K562 (cell line): ENCODE data around the gene DAPK3. TPM values are rescaled to one million over a fixed set of nuclear protein-coding genes. Genes with fewer than 3 reads are reported as not detected.

Source experiments
- BHLHE40 ChIP-seq: IDR thresholded peaks from 2 replicates; pipeline ENCODE4 v1.6.1; 2011; ENCODE audit warnings: low read length, improper control_type of control experiment
- ELF4 ChIP-seq: fragments of 450-650 bp; formaldehyde crosslinking; IDR thresholded peaks from 2 replicates; pipeline ENCODE4 v1.4.0; 2022; ENCODE audit warnings: missing genetic modification characterization
- JUND ChIP-seq, 2 experiments: IDR thresholded peaks; 2 replicates in 1 of 2; 3 replicates in 1 of 2; pipeline ENCODE4 v1.6.1; 2011; ENCODE audit warnings: borderline replicate concordance in 2 of 2, low read depth in 2 of 2, low read length in 2 of 2, improper control_type of control experiment in 1 of 2, missing biosample characterization in 1 of 2, missing genetic modification characterization in 1 of 2, missing genetic modification reagents in 1 of 2
- RBFOX2 ChIP-seq: fragments of 200-400 bp; formaldehyde crosslinking; IDR thresholded peaks from 2 replicates; pipeline ENCODE4 v1.6.1; 2017; ENCODE audit warnings: low read depth, mild to moderate bottlenecking, low read length, moderate library complexity
- SAP30 ChIP-seq: fragments of 200-600 bp; sonication (generic); IDR thresholded peaks from 2 replicates; pipeline ENCODE4 v1.6.1; 2012; ENCODE audit warnings: borderline replicate concordance, low read depth, mild to moderate bottlenecking, moderate library complexity, low read length, control low read depth, inconsistent platforms; ENCODE audit not compliant: insufficient read depth, poor library complexity, severe bottlenecking
- SMARCA5 ChIP-seq: fragments of 450-650 bp; IDR thresholded peaks from 2 replicates; pipeline ENCODE4 v1.6.1; 2016
- ZBTB33 ChIP-seq: sonication (generic); formaldehyde crosslinking; IDR thresholded peaks from 2 replicates; pipeline ENCODE4 v1.8.1; 2023; ENCODE audit warnings: mild to moderate bottlenecking, missing genetic modification reagents
- ZNF263 ChIP-seq: sonication (generic); formaldehyde crosslinking; IDR thresholded peaks from 2 replicates; pipeline ENCODE4 v1.8.0; 2022; ENCODE audit warnings: mild to moderate bottlenecking, missing genetic modification reagents, borderline replicate concordance
- ZNF639 ChIP-seq, 2 experiments: fragments of 200-800 bp in 1 of 2; sonication (Bioruptor generic) in 1 of 2; sonication (generic) in 1 of 2; formaldehyde crosslinking in 1 of 2; IDR thresholded peaks in 1 of 2; conservative IDR thresholded peaks in 1 of 2; 2 replicates each; pipeline versions ENCODE4 v1.5.0 to v1.6.1; 2016 to 2020; ENCODE audit warnings: missing compliant biosample characterization in 1 of 2, missing genetic modification characterization in 1 of 2, missing genetic modification reagents in 1 of 2
- ZNF717 ChIP-seq: fragments of 250-450 bp; sonication (Bioruptor Pico); IDR thresholded peaks from 2 replicates; pipeline ENCODE4 v1.5.0; 2021
- polyA plus RNA-seq, 8 experiments: library from polyadenylated mRNA; depleted of rRNA in 4 of 8; stranded (reverse) in 5 of 8; unstranded in 3 of 8; fragments of >200 nt; fragmentation: Nextera tagmentation in 2 of 8; fragmentation: Illumina TruSeq in 1 of 8; extraction: Ambion mirVana in 2 of 8; extraction: Trizol in 1 of 8; gene quantifications; 2 replicates each; pipeline versions ENCODE4 v1.2.1 to v1.2.3, GENCODE V29; 2011 to 2014; ENCODE audit warnings: inconsistent platforms in 1 of 8, missing spikeins in 1 of 8
- total RNA-seq, 7 experiments: library from RNA; depleted of rRNA in 6 of 7; stranded (reverse); fragments of >200 nt in 6 of 7; fragmentation: Illumina TruSeq in 2 of 7; extraction: Trizol in 2 of 7; gene quantifications; 2 replicates each; pipeline versions ENCODE4 v1.2.1 to v1.2.3, GENCODE V29; 2011 to 2021; ENCODE audit warnings: low replicate concordance in 1 of 7
- TF ChIP-seq, protein P1 (sequence below), 2 experiments: fragments of 450-650 bp; formaldehyde crosslinking in 1 of 2; IDR thresholded peaks; 2 replicates each; pipeline versions ENCODE4 v1.4.0 to v1.6.1; 2014 to 2020; ENCODE audit warnings: mild to moderate bottlenecking in 2 of 2, borderline replicate concordance in 1 of 2, low read depth in 1 of 2

Gene DAPK3
- total and polyA plus RNA-seq, 9 of the 15 experiments (the other 6 are each of a cell fraction or from before 2014, with no cell fraction given) = 0.14 to 63.4 (median 25.0) TPM

GRCh38 chr19:3969435-3970312 is 1.2 kb downstream of the DAPK3 start (continued):
- TF ChIP-seq, protein P1, sequence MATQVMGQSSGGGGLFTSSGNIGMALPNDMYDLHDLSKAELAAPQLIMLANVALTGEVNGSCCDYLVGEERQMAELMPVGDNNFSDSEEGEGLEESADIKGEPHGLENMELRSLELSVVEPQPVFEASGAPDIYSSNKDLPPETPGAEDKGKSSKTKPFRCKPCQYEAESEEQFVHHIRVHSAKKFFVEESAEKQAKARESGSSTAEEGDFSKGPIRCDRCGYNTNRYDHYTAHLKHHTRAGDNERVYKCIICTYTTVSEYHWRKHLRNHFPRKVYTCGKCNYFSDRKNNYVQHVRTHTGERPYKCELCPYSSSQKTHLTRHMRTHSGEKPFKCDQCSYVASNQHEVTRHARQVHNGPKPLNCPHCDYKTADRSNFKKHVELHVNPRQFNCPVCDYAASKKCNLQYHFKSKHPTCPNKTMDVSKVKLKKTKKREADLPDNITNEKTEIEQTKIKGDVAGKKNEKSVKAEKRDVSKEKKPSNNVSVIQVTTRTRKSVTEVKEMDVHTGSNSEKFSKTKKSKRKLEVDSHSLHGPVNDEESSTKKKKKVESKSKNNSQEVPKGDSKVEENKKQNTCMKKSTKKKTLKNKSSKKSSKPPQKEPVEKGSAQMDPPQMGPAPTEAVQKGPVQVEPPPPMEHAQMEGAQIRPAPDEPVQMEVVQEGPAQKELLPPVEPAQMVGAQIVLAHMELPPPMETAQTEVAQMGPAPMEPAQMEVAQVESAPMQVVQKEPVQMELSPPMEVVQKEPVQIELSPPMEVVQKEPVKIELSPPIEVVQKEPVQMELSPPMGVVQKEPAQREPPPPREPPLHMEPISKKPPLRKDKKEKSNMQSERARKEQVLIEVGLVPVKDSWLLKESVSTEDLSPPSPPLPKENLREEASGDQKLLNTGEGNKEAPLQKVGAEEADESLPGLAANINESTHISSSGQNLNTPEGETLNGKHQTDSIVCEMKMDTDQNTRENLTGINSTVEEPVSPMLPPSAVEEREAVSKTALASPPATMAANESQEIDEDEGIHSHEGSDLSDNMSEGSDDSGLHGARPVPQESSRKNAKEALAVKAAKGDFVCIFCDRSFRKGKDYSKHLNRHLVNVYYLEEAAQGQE (IDR thresholded peaks at IDR 0.05; ENCODE audit: borderline replicate concordance) = peak; percentile 42; the same call in 1 of the 2 replicates
- TF ChIP-seq, protein P1 (CRISPR knock-in tag; IDR thresholded peaks at IDR 0.05; ENCODE audit: low read depth) = no peak
- TF ChIP-seq SAP30 (peak; percentile 23), ZNF639 (CRISPR knock-in tag; conservative IDR thresholded peaks at IDR 0.05 in 1 of 2, IDR thresholded peaks at IDR 0.05 in 1 of 2) (no peak), SMARCA5 (peak; percentile 14; the same call in 1 of the 2 replicates), ZNF717 (no peak), ZBTB33 (no peak), JUND (IDR thresholded peaks at IDR 0.05; ENCODE audit: borderline replicate concordance, low read depth, low read length) (peak; percentile 31; the same call in 1 of the 2 replicates), JUND (tag; IDR thresholded peaks at IDR 0.05; ENCODE audit: borderline replicate concordance, low read depth, low read length) (no peak), BHLHE40 (peak; percentile 39; the same call in 1 of the 2 replicates), ZNF263 (CRISPR knock-in tag) (peak; percentile 80; the same call in 1 of the 2 replicates), ELF4 (CRISPR knock-in tag) (no peak), RBFOX2 (no peak)
